Measurements from ENCODE around the gene CACNG3.

The CACNG3 gene

DNA sequence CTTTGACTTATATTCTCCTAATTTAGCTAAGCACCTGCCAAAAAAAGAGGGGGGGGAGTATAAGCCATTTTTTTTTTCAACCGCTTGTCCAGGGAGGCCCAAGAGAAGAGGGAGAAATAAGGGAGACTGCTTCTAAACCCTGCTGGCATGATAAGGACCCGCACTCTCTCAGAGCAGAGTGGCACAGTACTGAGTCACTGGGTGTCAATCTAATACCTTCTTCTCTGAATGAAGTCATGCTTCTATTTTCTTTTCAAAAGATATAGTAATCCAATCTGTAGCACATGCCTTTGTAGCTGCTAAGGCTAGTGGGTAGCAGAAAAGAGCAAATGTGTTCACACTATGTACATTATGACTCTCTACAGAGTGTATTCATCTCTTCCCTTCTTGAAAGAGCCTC, 34.9 kb upstream of the CACNG3 start:
- TF ChIP-seq ZFP30 (CRISPR knock-in tag; IDR thresholded peaks at IDR 0.05) (no peak), ZC3H10 (CRISPR knock-in tag; IDR thresholded peaks at IDR 0.05) (no peak), OSR1 (CRISPR knock-in tag; IDR thresholded peaks at IDR 0.05) (no peak), ZNF8 (CRISPR knock-in tag; IDR thresholded peaks at IDR 0.05) (no peak)

DNA sequence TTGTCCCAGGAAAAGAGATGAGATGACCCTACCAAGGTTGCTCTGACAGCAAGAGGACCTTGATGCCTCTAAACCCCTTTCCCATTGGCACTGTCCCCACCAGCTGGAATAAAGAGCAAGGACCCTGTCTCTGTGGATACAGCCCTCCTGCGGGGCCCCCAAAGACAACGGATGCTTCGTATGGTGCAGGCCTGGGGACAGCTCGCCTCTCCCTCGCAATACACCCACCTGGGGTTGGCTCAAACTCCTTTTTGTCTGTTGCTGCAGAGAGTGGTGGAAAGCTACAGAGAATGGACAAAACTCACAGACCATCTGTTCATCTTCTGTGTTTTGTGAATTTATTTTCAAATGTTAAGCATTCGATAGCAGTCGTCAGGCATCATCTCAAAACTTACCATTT, 27.6 kb upstream of the CACNG3 start:
- ATAC-seq: no peak
- TF ChIP-seq ZFP3 (CRISPR knock-in tag; IDR thresholded peaks at IDR 0.05) (no peak), RARB (CRISPR knock-in tag; IDR thresholded peaks at IDR 0.05) (no peak), ZNF8 (CRISPR knock-in tag; IDR thresholded peaks at IDR 0.05) (no peak), ZC3H10 (CRISPR knock-in tag; IDR thresholded peaks at IDR 0.05) (no peak), TCF4 (CRISPR knock-in tag; IDR thresholded peaks at IDR 0.05; ENCODE audit: borderline replicate concordance) (no peak), ESRRG (CRISPR knock-in tag; IDR thresholded peaks at IDR 0.05) (no peak), CSDC2 (CRISPR knock-in tag; IDR thresholded peaks at IDR 0.05) (no peak), OSR1 (CRISPR knock-in tag; IDR thresholded peaks at IDR 0.05) (no peak), PPARA (CRISPR knock-in tag; IDR thresholded peaks at IDR 0.05; ENCODE audit: borderline replicate concordance) (no peak), BACH2 (CRISPR knock-in tag; IDR thresholded peaks at IDR 0.05; ENCODE audit: borderline replicate concordance) (no peak), ISL1 (CRISPR knock-in tag; IDR thresholded peaks at IDR 0.05) (no peak), ZFP30 (CRISPR knock-in tag; IDR thresholded peaks at IDR 0.05) (no peak), SNAI2 (CRISPR knock-in tag; IDR thresholded peaks at IDR 0.05) (no peak), ARNTL (CRISPR knock-in tag; IDR thresholded peaks at IDR 0.05; ENCODE audit: borderline replicate concordance, low read depth) (no peak)
- TF ChIP-seq, protein P1, sequence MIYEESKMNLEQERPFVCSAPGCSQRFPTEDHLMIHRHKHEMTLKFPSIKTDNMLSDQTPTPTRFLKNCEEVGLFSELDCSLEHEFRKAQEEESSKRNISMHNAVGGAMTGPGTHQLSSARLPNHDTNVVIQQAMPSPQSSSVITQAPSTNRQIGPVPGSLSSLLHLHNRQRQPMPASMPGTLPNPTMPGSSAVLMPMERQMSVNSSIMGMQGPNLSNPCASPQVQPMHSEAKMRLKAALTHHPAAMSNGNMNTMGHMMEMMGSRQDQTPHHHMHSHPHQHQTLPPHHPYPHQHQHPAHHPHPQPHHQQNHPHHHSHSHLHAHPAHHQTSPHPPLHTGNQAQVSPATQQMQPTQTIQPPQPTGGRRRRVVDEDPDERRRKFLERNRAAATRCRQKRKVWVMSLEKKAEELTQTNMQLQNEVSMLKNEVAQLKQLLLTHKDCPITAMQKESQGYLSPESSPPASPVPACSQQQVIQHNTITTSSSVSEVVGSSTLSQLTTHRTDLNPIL (CRISPR knock-in tag; IDR thresholded peaks at IDR 0.05; ENCODE audit: low read depth): no peak
- TF ChIP-seq, protein P2, sequence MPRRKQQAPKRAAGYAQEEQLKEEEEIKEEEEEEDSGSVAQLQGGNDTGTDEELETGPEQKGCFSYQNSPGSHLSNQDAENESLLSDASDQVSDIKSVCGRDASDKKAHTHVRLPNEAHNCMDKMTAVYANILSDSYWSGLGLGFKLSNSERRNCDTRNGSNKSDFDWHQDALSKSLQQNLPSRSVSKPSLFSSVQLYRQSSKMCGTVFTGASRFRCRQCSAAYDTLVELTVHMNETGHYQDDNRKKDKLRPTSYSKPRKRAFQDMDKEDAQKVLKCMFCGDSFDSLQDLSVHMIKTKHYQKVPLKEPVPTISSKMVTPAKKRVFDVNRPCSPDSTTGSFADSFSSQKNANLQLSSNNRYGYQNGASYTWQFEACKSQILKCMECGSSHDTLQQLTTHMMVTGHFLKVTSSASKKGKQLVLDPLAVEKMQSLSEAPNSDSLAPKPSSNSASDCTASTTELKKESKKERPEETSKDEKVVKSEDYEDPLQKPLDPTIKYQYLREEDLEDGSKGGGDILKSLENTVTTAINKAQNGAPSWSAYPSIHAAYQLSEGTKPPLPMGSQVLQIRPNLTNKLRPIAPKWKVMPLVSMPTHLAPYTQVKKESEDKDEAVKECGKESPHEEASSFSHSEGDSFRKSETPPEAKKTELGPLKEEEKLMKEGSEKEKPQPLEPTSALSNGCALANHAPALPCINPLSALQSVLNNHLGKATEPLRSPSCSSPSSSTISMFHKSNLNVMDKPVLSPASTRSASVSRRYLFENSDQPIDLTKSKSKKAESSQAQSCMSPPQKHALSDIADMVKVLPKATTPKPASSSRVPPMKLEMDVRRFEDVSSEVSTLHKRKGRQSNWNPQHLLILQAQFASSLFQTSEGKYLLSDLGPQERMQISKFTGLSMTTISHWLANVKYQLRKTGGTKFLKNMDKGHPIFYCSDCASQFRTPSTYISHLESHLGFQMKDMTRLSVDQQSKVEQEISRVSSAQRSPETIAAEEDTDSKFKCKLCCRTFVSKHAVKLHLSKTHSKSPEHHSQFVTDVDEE (CRISPR knock-in tag; IDR thresholded peaks at IDR 0.05): no peak
- TF ChIP-seq, protein P3, sequence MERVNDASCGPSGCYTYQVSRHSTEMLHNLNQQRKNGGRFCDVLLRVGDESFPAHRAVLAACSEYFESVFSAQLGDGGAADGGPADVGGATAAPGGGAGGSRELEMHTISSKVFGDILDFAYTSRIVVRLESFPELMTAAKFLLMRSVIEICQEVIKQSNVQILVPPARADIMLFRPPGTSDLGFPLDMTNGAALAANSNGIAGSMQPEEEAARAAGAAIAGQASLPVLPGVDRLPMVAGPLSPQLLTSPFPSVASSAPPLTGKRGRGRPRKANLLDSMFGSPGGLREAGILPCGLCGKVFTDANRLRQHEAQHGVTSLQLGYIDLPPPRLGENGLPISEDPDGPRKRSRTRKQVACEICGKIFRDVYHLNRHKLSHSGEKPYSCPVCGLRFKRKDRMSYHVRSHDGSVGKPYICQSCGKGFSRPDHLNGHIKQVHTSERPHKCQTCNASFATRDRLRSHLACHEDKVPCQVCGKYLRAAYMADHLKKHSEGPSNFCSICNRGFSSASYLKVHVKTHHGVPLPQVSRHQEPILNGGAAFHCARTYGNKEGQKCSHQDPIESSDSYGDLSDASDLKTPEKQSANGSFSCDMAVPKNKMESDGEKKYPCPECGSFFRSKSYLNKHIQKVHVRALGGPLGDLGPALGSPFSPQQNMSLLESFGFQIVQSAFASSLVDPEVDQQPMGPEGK (CRISPR knock-in tag; IDR thresholded peaks at IDR 0.05; ENCODE audit: borderline replicate concordance): no peak
- TF ChIP-seq, protein P4, sequence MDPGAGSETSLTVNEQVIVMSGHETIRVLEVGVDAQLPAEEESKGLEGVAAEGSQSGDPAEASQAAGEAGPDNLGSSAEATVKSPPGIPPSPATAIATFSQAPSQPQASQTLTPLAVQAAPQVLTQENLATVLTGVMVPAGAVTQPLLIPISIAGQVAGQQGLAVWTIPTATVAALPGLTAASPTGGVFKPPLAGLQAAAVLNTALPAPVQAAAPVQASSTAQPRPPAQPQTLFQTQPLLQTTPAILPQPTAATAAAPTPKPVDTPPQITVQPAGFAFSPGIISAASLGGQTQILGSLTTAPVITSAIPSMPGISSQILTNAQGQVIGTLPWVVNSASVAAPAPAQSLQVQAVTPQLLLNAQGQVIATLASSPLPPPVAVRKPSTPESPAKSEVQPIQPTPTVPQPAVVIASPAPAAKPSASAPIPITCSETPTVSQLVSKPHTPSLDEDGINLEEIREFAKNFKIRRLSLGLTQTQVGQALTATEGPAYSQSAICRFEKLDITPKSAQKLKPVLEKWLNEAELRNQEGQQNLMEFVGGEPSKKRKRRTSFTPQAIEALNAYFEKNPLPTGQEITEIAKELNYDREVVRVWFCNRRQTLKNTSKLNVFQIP (CRISPR knock-in tag; IDR thresholded peaks at IDR 0.05; ENCODE audit: borderline replicate concordance, low read depth): no peak
- TF ChIP-seq, protein P5, sequence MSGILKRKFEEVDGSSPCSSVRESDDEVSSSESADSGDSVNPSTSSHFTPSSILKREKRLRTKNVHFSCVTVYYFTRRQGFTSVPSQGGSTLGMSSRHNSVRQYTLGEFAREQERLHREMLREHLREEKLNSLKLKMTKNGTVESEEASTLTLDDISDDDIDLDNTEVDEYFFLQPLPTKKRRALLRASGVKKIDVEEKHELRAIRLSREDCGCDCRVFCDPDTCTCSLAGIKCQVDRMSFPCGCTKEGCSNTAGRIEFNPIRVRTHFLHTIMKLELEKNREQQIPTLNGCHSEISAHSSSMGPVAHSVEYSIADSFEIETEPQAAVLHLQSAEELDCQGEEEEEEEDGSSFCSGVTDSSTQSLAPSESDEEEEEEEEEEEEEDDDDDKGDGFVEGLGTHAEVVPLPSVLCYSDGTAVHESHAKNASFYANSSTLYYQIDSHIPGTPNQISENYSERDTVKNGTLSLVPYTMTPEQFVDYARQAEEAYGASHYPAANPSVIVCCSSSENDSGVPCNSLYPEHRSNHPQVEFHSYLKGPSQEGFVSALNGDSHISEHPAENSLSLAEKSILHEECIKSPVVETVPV (CRISPR knock-in tag; IDR thresholded peaks at IDR 0.05): no peak

More for the DNA sequence above, 34.9 kb upstream of the CACNG3 start:
- no peak for ATAC-seq

DNA sequence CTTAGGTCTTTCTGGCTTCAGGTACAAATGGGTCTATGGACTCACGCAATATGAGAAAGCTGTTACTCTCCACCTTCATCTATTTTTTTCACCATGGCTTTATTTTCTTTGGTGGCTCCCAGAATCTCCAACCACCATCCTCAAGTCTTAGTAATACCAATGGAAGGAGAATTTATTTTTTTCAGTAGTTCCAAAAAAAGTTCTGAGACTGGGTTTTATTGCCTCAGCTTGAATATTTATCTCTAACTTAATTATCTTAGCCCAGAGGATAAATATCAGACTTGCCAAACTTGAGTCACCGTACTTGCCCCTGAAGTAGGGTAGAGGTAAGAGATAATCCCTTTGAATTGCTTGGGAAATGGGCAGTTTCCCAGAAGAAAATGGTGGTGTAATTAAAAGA, 23.2 kb upstream of the CACNG3 start:
- ATAC-seq: no peak
- TF ChIP-seq, protein P2 (CRISPR knock-in tag; IDR thresholded peaks at IDR 0.05): no peak
- TF ChIP-seq ZFP30 (CRISPR knock-in tag; IDR thresholded peaks at IDR 0.05) (no peak), ZNF565 (CRISPR knock-in tag; conservative IDR thresholded peaks at IDR 0.05; ENCODE audit: low read depth) (no peak), ZFP3 (CRISPR knock-in tag; IDR thresholded peaks at IDR 0.05) (no peak), ESRRG (CRISPR knock-in tag; IDR thresholded peaks at IDR 0.05) (no peak)
- TF ChIP-seq, protein P5 (CRISPR knock-in tag; IDR thresholded peaks at IDR 0.05): no peak
- TF ChIP-seq, protein P3 (CRISPR knock-in tag; IDR thresholded peaks at IDR 0.05; ENCODE audit: borderline replicate concordance): no peak

All from SK-N-SH treated with all-trans-retinoic acid at 6 μM for 48 hours (cell line).